ENCODE measurements around the gene DCBLD1. TPM values are rescaled to one million over a fixed set of nuclear protein-coding genes. Genes with fewer than 3 reads are reported as not detected.

The DCBLD1 gene
- polyA plus RNA-seq, 1 donor (not counting 4 experiments of a cell fraction or from before 2014, with no cell fraction given) = 21.7 TPM

GRCh38 chr6:117568247-117568646, 85.8 kb downstream of the DCBLD1 start:
- Histone ChIP-seq H3K4me1 (ENCODE audit: control insufficient read depth, extremely low read depth, insufficient read depth, low read length) (no peaks in the 10 kb centered on the region), H2AFZ (ENCODE audit: control insufficient read depth, low read length) (no peak overlapping the region), H4K20me1 (ENCODE audit: control insufficient read depth, extremely low read depth, insufficient read depth, low read length) (no peaks in the 10 kb centered on the region), H3K9me3 (ENCODE audit: control insufficient read depth, low read depth, low read length) (no peaks in the 10 kb centered on the region), H3K36me3 (ENCODE audit: control insufficient read depth in 2 of 2, extremely low read depth in 1 of 2, insufficient read depth in 2 of 2, low read length in 2 of 2) (peaks cover 0 to 12% of the 10 kb centered on the region in 2 experiments), H3K27me3 (ENCODE audit: control insufficient read depth, extremely low read depth, insufficient read depth, low read length) (no peaks in the 10 kb centered on the region), H3K9ac (ENCODE audit: control insufficient read depth, extremely low read depth, insufficient read depth, low read length) (no peak overlapping the region), H3K4me2 (ENCODE audit: control insufficient read depth, extremely low read depth, insufficient read depth, low read depth, low read length) (no peak overlapping the region), H3K79me2 (ENCODE audit: control insufficient read depth, insufficient read depth, low read length) (no peaks in the 10 kb centered on the region), H3K27ac (ENCODE audit: control insufficient read depth, insufficient read depth, low read length) (no peak overlapping the region), H3K4me3 (ENCODE audit: control insufficient read depth in 2 of 3, extremely low read depth in 1 of 3, insufficient read depth in 2 of 3, low read depth in 1 of 3, low read length in 3 of 3) (no peak overlapping the region), H3K9me1 (ENCODE audit: control insufficient read depth, extremely low read depth, insufficient read depth, low read length) (no peaks in the 10 kb centered on the region)
- TF ChIP-seq EZH2 (IDR thresholded peaks at IDR 0.05; ENCODE audit: low read length) (no peak), CTCF (optimal IDR thresholded peaks at IDR 0.05 in 1 of 3, IDR thresholded peaks at IDR 0.05 in 1 of 3, conservative IDR thresholded peaks at IDR 0.05 in 1 of 3; ENCODE audit: extremely low read depth in 1 of 3, insufficient read depth in 2 of 3, low read length in 3 of 3) (no peak)
- dilution Hi-C loops (cut with MboI; ENCODE audit: extremely low pct_ligation_motif_present, low sequenced_read_pairs) = no loop called here
- FAIRE-seq = no peak
- DNase-seq (ENCODE audit: low read depth, low spot score) = no peak

GRCh38 chr6:117568831-117569410, 86.4 kb downstream of the DCBLD1 start:
- no peak for TF ChIP-seq CTCF (optimal IDR thresholded peaks at IDR 0.05 in 1 of 3, IDR thresholded peaks at IDR 0.05 in 1 of 3, conservative IDR thresholded peaks at IDR 0.05 in 1 of 3; ENCODE audit: extremely low read depth in 1 of 3, insufficient read depth in 2 of 3, low read length in 3 of 3)
- TF ChIP-seq EZH2 (IDR thresholded peaks at IDR 0.05; ENCODE audit: low read length) = no peak
- no peak overlapping the region for H3K4me2 ChIP-seq (ENCODE audit: control insufficient read depth, extremely low read depth, insufficient read depth, low read depth, low read length)
- H3K4me3 ChIP-seq (ENCODE audit: control insufficient read depth in 2 of 3, extremely low read depth in 1 of 3, insufficient read depth in 2 of 3, low read depth in 1 of 3, low read length in 3 of 3) = no peak overlapping the region
- H3K9ac ChIP-seq (ENCODE audit: control insufficient read depth, extremely low read depth, insufficient read depth, low read length) = no peak overlapping the region
- FAIRE-seq = no peak
- no peaks in the 10 kb centered on the region for H3K79me2 ChIP-seq (ENCODE audit: control insufficient read depth, insufficient read depth, low read length)
- H3K36me3 ChIP-seq (ENCODE audit: control insufficient read depth in 2 of 2, extremely low read depth in 1 of 2, insufficient read depth in 2 of 2, low read length in 2 of 2) = peaks cover 0 to 12% of the 10 kb centered on the region in 2 experiments
- H2AFZ ChIP-seq (ENCODE audit: control insufficient read depth, low read length) = no peak overlapping the region
- DNase-seq (ENCODE audit: low read depth, low spot score) = no peak
- dilution Hi-C loops (cut with MboI; ENCODE audit: extremely low pct_ligation_motif_present, low sequenced_read_pairs) = no loop called here
- no peaks in the 10 kb centered on the region for H4K20me1 ChIP-seq (ENCODE audit: control insufficient read depth, extremely low read depth, insufficient read depth, low read length)
- H3K27me3 ChIP-seq (ENCODE audit: control insufficient read depth, extremely low read depth, insufficient read depth, low read length) = no peaks in the 10 kb centered on the region
- no peaks in the 10 kb centered on the region for H3K4me1 ChIP-seq (ENCODE audit: control insufficient read depth, extremely low read depth, insufficient read depth, low read length)
- no peaks in the 10 kb centered on the region for H3K9me3 ChIP-seq (ENCODE audit: control insufficient read depth, low read depth, low read length)
- no peak overlapping the region for H3K27ac ChIP-seq (ENCODE audit: control insufficient read depth, insufficient read depth, low read length)
- no peaks in the 10 kb centered on the region for H3K9me1 ChIP-seq (ENCODE audit: control insufficient read depth, extremely low read depth, insufficient read depth, low read length)

Measured in keratinocyte (primary cell).